ENCODE results near the gene PLXNA4.

Gene PLXNA4

GRCh38 chr7:132388688-132389087, 187.6 kb downstream of the PLXNA4 start:
- no peak for DNase-seq (ENCODE audit: low read depth)

- DNase-seq (ENCODE audit: low read depth) = no peak
Measured at GRCh38 chr7:132387596-132387995, 188.7 kb downstream of the PLXNA4 start.

GRCh38 chr7:132386201-132386681, 190.0 kb downstream of the PLXNA4 start:
- no peak for DNase-seq (ENCODE audit: low read depth)

GRCh38 chr7:132383962-132384361, 192.3 kb downstream of the PLXNA4 start:
- DNase-seq (ENCODE audit: low read depth) = no peak

GRCh38 chr7:132381742-132382472, 194.4 kb downstream of the PLXNA4 start:
- no peak for DNase-seq (ENCODE audit: low read depth)

GRCh38 chr7:132380059-132380458, 196.2 kb downstream of the PLXNA4 start:
- DNase-seq (ENCODE audit: low read depth) = no peak

- no peak for DNase-seq (ENCODE audit: low read depth)
Measured at GRCh38 chr7:132379292-132379691, 197.0 kb downstream of the PLXNA4 start.

- DNase-seq (ENCODE audit: low read depth) = no peak
Measured at GRCh38 chr7:132377703-132378584, 198.3 kb downstream of the PLXNA4 start.

GRCh38 chr7:132377015-132377414, 199.3 kb downstream of the PLXNA4 start:
- DNase-seq (ENCODE audit: low read depth) = no peak

- no peak for DNase-seq (ENCODE audit: low read depth)
Measured at GRCh38 chr7:132376361-132377013, 199.8 kb downstream of the PLXNA4 start.

GRCh38 chr7:132373879-132374278, 202.4 kb downstream of the PLXNA4 start:
- no peak for DNase-seq (ENCODE audit: low read depth)

GRCh38 chr7:132373041-132373440, 203.2 kb downstream of the PLXNA4 start:
- no peak for DNase-seq (ENCODE audit: low read depth)

- DNase-seq (ENCODE audit: low read depth) = no peak
Measured at GRCh38 chr7:132371948-132372347, 204.3 kb downstream of the PLXNA4 start.

GRCh38 chr7:132368246-132368900, 207.9 kb downstream of the PLXNA4 start:
- DNase-seq (ENCODE audit: low read depth) = no peak

- no peak for DNase-seq (ENCODE audit: low read depth)
Measured at GRCh38 chr7:132367795-132368194, 208.5 kb downstream of the PLXNA4 start.

- no peak for DNase-seq (ENCODE audit: low read depth)
Measured at GRCh38 chr7:132367004-132367403, 209.3 kb downstream of the PLXNA4 start.

GRCh38 chr7:132364226-132364625, 212.0 kb downstream of the PLXNA4 start:
- no peak for DNase-seq (ENCODE audit: low read depth)

- no peak for DNase-seq (ENCODE audit: low read depth)
Measured at GRCh38 chr7:132362059-132362458, 214.2 kb downstream of the PLXNA4 start.

GRCh38 chr7:132361146-132361545, 215.1 kb downstream of the PLXNA4 start:
- DNase-seq (ENCODE audit: low read depth) = no peak

- no peak for DNase-seq (ENCODE audit: low read depth)
Measured at GRCh38 chr7:132359743-132360142, 216.5 kb downstream of the PLXNA4 start.

GRCh38 chr7:132355048-132355447, 221.2 kb downstream of the PLXNA4 start:
- no peak for DNase-seq (ENCODE audit: low read depth)

GRCh38 chr7:132354527-132354926, 221.7 kb downstream of the PLXNA4 start:
- DNase-seq (ENCODE audit: low read depth) = no peak
